ENCODE results near the gene KRTAP1-1.

DNA sequence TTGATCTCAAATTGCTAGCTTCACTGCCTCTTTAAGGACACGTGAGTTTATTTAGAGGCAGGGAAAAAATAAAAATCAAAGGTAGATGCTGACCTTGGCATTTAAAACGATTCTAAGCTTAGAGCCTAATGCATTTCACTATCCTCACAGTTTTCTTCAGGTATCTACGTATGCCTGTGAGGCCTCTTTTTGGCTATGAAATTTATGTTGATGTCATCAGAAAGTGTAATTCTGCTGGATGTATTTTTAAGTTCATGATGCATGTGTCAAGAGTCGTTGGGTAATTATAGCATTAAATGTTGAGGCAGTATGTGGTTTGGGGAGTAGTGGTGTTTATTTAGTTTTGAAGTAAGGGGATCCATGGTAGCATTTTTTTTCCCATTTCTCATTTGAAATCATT is 37.3 kb downstream of the KRTAP1-1 start:
- TF ChIP-seq CTCF (conservative IDR thresholded peaks at IDR 0.05; ENCODE audit: low read length) (no peak), EZH2phosphoT487 (IDR thresholded peaks at IDR 0.05; ENCODE audit: borderline replicate concordance) (no peak)

Measured in Loucy (cell line).